Endometrium (tissue), 2 donors: ENCODE measurements around the gene HIVEP3.

ENCODE experiments used
- FAIRE-seq: peaks from 2 replicates; lab custom pipeline; 2012; peaks lifted over from hg19 to GRCh38; lab: Jason Lieb, UNC
- donor health status: control.
- donor health status: control.

The HIVEP3 gene

DNA sequence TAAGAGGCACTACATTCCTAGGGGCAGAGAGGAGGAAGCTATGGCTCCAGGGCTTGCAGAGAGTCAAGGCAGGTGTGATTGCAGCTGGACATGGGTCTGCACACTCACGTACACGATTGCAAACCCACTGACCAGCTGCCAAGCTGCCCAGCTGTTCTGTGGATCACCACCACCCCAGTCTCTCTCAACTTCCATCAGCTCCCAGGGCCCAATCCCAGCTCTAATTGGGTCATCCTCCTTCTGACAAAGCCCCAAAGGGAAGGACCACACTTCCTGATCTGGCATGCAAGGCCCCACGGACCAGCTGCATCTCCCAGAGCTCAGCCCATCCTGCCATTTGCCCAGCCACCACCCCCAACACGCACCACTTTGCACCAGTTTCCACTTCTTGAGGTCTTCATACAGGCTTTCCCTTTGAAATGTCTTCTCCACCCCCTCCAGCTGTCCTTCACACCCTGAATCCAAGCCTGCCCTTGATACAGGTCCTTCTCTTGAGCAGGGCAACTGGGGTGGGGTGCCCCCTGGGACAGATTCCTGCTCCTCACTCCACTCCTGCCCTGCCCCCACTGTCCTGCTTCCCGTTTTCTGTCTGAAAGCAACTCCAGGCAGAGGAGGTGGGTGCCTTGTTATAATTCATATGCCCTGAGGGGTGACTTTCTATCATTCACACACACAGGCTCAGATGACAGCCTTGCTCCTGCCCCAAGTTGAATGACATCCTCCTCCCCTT is 254.9 kb downstream of the HIVEP3 start:
- FAIRE-seq, result no peak

DNA sequence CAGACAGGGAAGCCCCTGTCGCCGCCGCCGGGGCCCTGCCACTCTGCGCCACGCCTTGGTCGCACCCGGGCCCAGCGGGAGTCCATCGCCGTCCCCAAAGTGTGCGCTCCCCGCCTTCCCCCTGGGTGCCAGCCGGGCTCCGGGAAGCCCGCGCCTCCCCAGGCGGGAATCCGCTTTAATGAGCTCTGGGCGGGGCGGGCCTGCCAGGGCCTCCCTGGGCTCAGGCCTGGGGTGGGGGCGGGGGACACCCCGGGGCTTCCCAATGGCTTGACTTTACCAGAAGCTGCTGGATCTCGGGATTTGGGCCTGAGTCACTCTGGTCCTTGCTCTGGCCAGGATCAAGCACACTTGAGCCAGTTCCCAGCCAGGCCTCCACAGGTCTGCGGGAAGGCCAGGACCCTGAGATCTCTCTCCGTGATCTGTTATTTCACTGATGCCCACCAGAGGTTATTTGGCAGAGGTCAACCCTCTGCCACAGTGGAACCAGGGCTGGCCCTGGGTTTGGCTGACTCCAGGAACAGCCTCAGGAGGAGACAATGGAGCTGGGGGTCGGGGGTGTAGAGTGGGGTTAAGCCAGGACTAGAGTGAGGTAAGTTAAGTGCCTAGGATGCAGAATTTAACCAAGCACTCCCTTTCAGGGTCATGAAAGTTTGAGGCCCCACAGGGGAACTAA is 255.8 kb downstream of the HIVEP3 start:
- FAIRE-seq, result no peak

- FAIRE-seq, result no peak
Measured at GRCh38 chr1:41662061-41662764, 256.5 kb downstream of the HIVEP3 start.

DNA sequence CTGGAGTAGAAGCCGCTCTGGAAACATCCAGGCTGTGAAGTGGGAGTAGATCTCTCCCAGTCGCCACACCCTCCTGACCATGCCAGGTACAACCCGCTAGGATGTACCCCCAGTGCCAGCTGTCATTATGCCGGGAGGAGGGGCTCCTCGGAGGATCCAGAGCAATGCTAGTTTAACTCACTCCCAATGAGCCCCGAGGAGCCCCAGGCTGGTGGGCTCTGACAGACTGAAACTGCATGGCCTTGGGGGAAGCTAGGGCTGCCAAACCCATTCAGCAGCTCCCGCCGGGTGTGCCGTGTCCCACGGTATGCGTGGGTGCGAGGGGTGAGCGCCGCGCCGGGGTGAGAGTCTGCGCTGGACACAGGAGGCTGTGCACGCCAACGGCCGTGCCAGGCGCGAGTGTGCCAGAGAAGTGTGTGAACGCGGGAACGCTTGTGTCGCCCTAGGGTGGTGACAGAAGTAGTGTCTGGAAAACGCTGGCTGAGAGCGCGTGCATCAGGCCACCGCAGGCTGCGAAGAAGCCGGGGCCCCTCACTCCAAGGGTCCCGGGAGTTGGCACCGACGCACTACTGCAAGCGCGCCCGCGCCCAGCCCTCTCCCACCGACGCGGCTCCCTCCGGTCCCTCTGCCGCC is 257.2 kb downstream of the HIVEP3 start:
- FAIRE-seq, result no peak

DNA sequence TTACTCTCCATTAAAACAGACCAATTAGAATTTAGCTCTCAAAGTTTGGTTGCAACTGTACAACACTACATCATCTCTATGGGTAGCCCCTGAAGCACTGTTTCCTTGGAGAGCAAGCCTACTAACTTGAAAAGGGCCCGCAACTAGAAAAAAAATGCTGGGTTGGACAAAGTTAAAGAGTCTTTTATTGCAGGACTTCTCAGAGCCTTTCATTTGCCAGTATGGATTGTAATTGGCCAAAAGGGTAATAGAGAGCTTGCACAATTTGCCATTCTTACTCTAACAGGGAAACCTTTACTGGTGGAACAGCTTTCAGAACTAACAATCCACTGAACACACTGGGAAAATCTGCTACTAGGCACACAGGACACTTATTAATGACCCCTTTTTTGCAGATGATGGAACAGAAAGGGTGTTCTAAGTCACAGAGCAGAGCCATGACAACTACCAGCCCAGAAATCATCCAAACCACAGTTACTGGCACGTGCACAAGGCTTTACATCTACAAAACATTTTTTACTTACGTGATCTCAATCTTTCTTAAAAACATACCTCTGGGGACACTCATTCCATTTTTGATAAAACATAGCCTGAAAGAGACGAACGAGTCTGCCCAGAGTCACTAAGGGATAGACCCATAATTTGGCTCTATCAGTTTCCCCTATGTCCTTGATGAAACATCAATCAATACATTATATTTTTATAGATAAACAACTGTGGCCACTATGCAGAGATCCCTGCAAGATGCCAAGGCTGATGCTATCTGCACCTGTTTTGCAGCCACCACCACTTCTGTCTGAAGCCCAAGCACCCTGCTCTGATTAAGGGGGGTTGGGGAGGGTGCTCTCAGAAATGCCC is 257.9 kb downstream of the HIVEP3 start:
- FAIRE-seq, result no peak

DNA sequence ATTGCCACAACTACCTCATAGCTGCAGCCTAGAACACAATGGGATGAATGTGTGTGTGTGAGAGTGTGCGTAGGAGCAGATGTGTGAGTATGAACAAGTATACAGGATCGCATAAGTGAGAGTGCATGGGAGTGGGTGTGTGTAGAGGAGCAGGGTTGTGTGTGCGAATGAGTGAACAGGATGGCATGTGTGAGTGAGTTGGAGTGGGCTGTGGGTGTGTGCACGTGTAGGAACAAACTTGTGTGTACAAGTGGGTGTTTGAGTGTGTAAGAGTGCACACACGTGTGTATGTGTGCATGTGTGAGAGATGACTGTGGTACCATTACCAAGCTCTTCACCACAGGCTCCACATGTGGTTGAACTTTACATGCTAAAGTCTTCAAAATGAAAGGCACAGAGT is 258.8 kb downstream of the HIVEP3 start:
- no peak for FAIRE-seq

- no peak for FAIRE-seq
Measured at GRCh38 chr1:41659159-41659495, 259.6 kb downstream of the HIVEP3 start.

- no peak for FAIRE-seq
Measured at GRCh38 chr1:41658431-41659158, 260.1 kb downstream of the HIVEP3 start.

- no peak for FAIRE-seq
Measured at GRCh38 chr1:41657679-41658295, 260.9 kb downstream of the HIVEP3 start.

- no peak for FAIRE-seq
Measured at GRCh38 chr1:41656825-41657500, 261.8 kb downstream of the HIVEP3 start.

DNA sequence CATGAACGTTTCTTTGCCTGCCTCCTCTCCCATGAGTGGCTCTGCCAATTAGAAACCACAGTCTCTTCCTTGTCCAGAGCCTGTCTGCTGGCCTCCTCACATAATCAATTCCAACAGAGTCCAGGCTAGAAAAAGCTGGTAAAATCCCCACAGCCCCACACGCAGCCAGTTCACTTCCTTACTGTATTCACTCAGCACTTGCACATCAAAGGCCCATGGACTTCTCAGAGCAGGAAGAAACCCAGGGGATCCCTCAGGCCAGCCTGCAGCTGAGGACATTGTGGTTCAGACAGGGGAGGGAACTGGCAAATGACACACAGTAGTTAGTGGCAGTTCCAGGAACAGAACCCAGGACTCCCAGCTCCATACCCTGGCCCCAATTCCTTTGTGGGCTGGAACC is 262.7 kb downstream of the HIVEP3 start:
- FAIRE-seq, result no peak

DNA sequence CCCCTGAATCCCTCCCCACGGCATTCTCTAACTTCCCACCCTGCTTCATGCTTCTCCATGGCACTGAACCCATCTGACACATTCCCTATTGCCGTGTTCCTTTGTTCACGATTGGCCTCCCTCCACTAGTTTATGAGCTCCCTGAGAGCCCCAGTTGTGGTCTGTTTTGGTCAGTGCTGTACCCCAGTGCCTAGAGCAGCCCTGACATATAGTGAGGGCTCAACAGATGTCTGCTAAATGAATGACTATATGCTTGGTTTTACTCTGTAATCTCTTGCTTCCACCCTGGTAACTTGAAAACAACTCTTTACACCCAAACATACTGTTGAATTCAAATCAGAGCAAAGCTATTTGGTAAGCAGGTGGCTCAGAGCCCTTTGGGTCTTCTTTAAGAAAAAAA is 263.1 kb downstream of the HIVEP3 start:
- no peak for FAIRE-seq

- no peak for FAIRE-seq
Measured at GRCh38 chr1:41653574-41653973, 265.1 kb downstream of the HIVEP3 start.

DNA sequence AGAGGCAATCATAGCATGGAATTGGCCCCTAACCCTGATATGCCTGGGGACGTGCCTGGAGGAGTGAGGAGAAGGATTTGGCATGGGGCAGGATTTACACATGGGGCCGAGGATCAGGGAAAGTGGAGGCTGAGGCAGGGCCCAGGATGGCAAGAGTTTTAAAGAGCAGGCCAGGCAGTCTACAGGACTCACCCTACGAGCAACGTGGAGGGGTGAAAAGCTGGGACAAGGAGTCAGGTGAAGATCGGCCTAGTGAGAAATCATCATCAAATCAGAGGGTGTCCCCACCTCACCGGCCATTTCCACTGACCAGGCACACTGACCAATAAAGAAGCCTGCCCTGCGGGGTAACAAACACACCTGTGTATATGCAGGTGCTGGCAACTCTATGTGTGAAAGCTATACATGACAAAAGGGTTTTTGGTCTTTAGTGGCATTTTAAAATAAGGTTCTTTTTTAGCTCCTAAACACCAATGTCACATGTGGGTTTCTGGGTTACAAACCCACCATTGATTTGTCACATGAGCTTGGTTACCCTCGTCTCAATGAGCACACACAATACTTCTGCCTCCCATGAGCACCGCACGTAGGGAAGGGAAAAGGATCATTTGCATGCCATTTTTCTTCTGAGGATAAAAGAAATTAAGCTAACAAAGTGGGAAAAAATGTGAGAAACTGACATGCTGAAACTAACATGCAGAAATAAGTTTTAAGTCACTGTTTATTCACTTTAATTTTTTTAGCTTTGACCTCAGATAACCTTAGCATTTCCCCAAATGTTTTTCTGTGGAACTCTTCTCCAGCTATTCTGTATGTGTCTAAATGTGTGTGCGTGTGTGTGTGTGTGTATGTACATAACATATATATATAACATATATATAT is 266.1 kb downstream of the HIVEP3 start:
- no peak for FAIRE-seq

DNA sequence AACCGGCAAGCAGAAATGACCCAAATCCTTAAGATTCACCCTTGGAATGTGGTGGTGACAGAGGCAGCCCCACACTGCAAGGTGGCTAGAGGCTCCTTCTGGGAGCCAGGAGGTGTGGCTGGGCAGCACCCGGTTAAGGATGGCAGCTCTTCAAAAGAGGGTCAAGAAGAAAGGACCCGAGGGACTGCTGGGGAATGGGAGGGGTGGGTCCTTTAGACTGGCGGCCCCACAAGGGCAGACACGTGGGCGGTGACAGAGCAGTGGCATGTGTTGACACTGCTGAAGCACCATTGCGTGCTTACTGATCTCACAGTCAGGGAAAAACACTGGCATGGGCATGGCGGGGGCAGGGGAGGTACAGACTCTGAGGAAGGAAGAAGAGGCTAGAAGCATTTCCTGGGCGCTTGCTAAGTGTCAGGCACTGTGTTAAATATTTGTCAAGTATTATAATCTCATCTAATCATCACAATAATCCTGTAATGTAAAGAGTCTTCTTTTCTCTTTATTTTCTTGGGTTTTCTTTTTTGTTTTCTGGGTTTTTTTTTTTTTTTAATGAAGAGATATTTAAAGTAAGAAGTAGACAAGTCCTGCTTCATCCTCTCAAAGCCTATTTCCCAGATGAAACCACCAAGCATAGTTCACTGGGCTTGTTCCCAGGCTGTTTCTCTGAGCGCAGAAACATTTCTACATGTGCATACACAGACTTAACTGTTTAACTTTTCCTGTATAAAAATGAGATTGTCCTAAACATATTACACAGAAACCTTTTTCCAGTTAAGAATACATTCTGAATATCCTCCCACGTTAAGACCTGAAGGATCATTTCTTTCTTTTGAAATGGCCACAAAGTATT is 268.5 kb downstream of the HIVEP3 start:
- FAIRE-seq, result no peak

- FAIRE-seq, result no peak
Measured at GRCh38 chr1:41649396-41650027, 269.2 kb downstream of the HIVEP3 start.

DNA sequence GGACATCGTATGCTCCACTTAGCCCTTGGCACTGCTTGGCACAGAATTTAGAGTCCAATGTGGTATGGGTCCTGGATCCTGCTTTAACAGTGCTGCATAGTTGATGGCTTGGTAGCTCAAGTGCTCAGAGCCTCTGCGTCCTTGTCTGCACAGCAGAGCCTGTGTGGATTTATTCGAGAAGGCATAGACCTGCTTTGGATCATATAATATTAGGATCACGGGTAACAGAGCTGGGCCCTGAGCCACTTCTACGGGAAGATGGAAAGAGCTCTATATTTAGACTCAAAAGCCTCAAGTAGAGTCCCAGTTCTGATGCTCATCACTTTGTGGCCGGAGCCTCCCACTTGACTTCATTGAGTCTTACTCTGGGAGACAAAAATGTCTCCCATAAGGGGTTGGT is 269.9 kb downstream of the HIVEP3 start:
- no peak for FAIRE-seq

DNA sequence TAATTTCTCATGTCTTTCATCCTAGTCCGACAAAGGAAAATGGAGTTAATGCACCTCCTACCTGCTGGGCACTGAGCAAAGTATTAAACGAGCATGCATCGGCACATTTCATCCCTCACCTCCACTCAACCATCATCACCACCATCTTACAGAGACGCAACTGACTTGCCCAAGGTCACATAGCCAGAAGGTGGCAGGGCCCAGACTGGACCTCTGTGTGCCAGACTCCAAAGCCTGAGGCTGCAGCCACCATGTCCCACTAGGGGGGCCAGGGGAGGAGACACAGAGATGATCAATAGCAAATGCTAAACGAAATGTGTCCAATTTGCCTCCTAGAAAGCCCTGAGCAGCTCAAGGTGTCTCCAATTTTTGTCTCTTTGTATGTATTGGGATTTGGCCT is 270.5 kb downstream of the HIVEP3 start:
- FAIRE-seq, result no peak
